Thymus (tissue), 14 donors: Measurements from ENCODE around the gene ZNF786. TPM values are rescaled to one million over a fixed set of nuclear protein-coding genes. Genes with fewer than 3 reads are reported as not detected.

Experiments
- DNase-seq, 9 donors: peaks; one replicate each; pipeline ENCODE4 v3.0.0-alpha.2; 2013; ENCODE audit warnings: low spot score in 9 of 9, low read depth in 6 of 9, missing footprints in 1 of 9
- H3K27ac ChIP-seq, 2 donors: one replicate each; pipeline ENCODE4 v1.5.1; 2013; ENCODE audit warnings: control low read depth in 1 of 2, low read depth in 1 of 2, low read length in 1 of 2, mild to moderate bottlenecking in 1 of 2, moderate library complexity in 1 of 2
- H3K27me3 ChIP-seq, 2 donors: one replicate each; pipeline ENCODE4 v1.5.1; 2013; ENCODE audit warnings: low read length in 1 of 2; ENCODE audit not compliant: control insufficient read depth in 2 of 2, insufficient read depth in 1 of 2
- H3K36me3 ChIP-seq, 2 donors: one replicate each; pipeline ENCODE4 v1.5.1; 2013; ENCODE audit warnings: low read length in 1 of 2, mild to moderate bottlenecking in 1 of 2, moderate library complexity in 1 of 2; ENCODE audit not compliant: control insufficient read depth in 2 of 2, insufficient read depth in 2 of 2
- H3K4me1 ChIP-seq, 2 donors: one replicate each; pipeline ENCODE4 v1.5.1; 2013; ENCODE audit warnings: low read length in 2 of 2; ENCODE audit not compliant: control insufficient read depth in 2 of 2, insufficient read depth in 2 of 2
- H3K4me3 ChIP-seq, 2 donors: one replicate each; pipeline ENCODE4 v1.5.1; 2013; ENCODE audit warnings: low read length in 2 of 2, control low read depth in 1 of 2, mild to moderate bottlenecking in 1 of 2
- H3K9me3 ChIP-seq, 2 donors: one replicate each; pipeline ENCODE4 v1.5.1; 2013; ENCODE audit warnings: low read length in 1 of 2, mild to moderate bottlenecking in 1 of 2; ENCODE audit not compliant: control insufficient read depth in 2 of 2, insufficient read depth in 1 of 2
- WGBS: extraction: QIAGEN DNeasy Blood & Tissue Kit; methylation state at CpG from one replicate; pipeline ENCODE4 v1.1.7; 2013; 5-methylcytosine and 5-hydroxymethylcytosine counted together
- long read RNA-seq, 10 donors: transcript quantifications; one replicate each; lab custom pipeline, GENCODE V29; 2026
- polyA plus RNA-seq: library from polyadenylated mRNA; stranded (reverse); fragments of 200-250 nt; gene quantifications from one replicate; pipeline ENCODE4 v1.2.3, GENCODE V29; 2013
- total RNA-seq: library from RNA; stranded (reverse); fragments of 120-200 nt; gene quantifications from one replicate; pipeline ENCODE4 v1.2.4, GENCODE V29; 2013
- donor health status: healthy.

Gene ZNF786, protein sequence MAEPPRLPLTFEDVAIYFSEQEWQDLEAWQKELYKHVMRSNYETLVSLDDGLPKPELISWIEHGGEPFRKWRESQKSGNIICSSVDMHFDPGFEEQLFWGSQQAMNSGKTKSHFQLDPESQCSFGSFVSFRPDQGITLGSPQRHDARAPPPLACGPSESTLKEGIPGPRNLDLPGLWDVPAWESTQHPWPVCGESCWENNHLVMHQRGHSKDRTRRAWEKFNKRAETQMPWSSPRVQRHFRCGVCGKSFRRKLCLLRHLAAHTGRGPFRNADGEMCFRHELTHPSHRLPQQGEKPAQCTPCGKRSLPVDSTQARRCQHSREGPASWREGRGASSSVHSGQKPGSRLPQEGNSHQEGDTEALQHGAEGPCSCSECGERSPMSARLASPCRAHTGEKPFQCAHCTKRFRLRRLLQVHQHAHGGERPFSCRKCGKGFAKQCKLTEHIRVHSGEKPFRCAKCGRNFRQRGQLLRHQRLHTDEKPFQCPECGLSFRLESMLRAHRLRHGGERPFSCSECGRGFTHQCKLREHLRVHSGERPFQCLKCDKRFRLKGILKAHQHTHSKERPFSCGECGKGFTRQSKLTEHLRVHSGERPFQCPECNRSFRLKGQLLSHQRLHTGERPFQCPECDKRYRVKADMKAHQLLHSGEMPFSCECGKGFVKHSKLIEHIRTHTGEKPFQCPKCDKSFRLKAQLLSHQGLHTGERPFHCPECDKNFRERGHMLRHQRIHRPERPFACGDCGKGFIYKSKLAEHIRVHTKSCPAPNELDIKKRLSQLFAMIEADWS
- total RNA-seq (7.1 TPM), polyA plus RNA-seq (10.5 TPM)
- long read RNA-seq, donor 1, partial matches to known transcripts = 0 of 1 reads
- long read RNA-seq, donor 1, other reads (novel, unspliced or antisense) = 0 of 1 reads
- long read RNA-seq, donor 2 = 0 reads
- long read RNA-seq, donor 3, partial matches to known transcripts = 0 of 4 reads
- long read RNA-seq, donor 3, other reads (novel, unspliced or antisense) = 0 of 4 reads
- long read RNA-seq, donor 4, partial matches to known transcripts = 0 of 4 reads
- long read RNA-seq, donor 4, other reads (novel, unspliced or antisense) = 0 of 4 reads
- long read RNA-seq, donor 5 = 0 reads
- long read RNA-seq, donor 6, partial matches to known transcripts = 0 of 2 reads
- long read RNA-seq, donor 6, other reads (novel, unspliced or antisense) = 0 of 2 reads
- long read RNA-seq, donor 7, partial matches to known transcripts = 0 of 3 reads
- long read RNA-seq, donor 7, other reads (novel, unspliced or antisense) = 0 of 3 reads
- long read RNA-seq, donor 8 = 0 reads
- long read RNA-seq, donor 9 = 0 reads
- long read RNA-seq, donor 10, partial matches to known transcripts = 0 of 3 reads
- long read RNA-seq, donor 10, other reads (novel, unspliced or antisense) = 0 of 3 reads

DNA sequence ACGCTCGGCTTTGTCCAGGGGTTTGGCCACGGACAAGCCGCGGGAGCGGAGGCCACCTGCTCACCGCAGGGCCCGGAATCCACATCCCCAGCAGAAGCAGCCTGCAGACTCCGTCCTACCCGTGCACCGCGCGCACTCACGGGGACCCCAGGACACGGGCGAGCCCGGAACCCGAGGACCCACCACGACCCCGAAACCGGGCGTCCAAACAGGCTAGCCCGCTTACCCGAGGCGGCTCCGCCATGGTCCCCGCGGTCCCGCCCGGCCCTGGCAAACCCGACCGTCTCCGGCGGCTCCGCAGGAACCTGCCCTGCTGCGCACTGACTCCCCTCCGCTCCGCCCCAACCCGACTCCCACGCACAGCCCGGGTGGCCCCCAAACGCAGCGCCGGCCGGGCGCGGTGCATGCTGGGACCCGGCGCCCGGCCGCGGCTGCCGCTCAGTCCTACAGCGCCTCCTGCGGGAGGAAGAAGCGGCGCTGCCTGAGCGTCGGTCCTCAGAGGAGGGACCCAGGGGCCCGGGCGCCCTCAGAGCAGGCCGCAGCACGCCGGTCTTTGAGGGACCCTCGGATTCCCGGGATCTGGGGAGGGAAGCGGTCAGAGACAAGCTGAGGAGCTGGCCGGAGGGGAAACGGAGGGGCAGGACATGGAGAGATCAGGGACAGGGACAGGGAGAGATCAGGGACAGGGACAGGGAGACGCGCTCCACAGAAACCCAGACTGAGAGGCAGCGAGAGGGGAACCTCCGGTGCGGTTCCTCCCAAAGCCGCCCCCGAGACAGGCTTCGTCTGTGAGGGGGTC lies at the start of gene ZNF786:
Gene ZNF786, minus strand, starts transcription at position 322 of the 799 bp plus-strand sequence. Its CDS starts 78 bp downstream, at position 244.
- Histone ChIP-seq H3K9me3 (peaks cover 0 to 3% of the 10 kb centered on the region in 2 donors), H3K4me3 (peak within 1 kb of the TSS; percentile 77 to 94), H3K27ac (peak within 1 kb of the TSS; percentile 97 to 98), H3K27me3 (no peaks in the 10 kb centered on the region), H3K4me1 (peaks cover 0 to 6% of the 10 kb centered on the region in 2 donors), H3K36me3 (peaks cover 0 to 3% of the 10 kb centered on the region in 2 donors)
- DNase-seq = peak; percentile 83 to 96 (median 92)
- WGBS = under 1% methylated on average over 77 of the region's 77 CpGs

DNA sequence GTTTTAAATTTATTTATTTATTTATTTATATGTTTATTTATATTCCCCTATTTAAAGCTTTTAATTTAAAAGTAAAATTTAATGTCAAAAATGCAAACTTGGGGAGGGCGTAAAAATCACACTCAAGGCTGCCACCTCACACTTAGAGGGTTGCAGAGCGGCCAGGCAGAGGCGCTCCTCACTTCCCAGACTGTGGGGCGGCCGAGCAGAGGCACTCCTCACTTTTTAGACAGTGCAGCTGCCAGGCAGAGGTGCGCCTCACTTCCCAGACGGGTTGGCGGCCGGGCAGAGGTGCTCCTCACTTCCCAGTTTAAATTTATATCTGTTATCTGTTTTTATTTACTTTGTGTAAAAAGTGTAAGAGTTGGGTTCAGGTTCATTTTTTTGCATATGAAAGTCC lies 45.6 kb upstream of the ZNF786 start:
- Histone ChIP-seq H3K27ac (no peak overlapping the region), H3K4me1 (no peaks in the 10 kb centered on the region), H3K36me3 (peaks cover 9 to 11% of the 10 kb centered on the region in 2 donors), H3K9me3 (peaks cover 1 to 9% of the 10 kb centered on the region in 2 donors), H3K27me3 (no peaks in the 10 kb centered on the region), H3K4me3 (no peak overlapping the region)
- no peak for DNase-seq
- WGBS = 98% methylated on average over 9 of the region's 9 CpGs

DNA sequence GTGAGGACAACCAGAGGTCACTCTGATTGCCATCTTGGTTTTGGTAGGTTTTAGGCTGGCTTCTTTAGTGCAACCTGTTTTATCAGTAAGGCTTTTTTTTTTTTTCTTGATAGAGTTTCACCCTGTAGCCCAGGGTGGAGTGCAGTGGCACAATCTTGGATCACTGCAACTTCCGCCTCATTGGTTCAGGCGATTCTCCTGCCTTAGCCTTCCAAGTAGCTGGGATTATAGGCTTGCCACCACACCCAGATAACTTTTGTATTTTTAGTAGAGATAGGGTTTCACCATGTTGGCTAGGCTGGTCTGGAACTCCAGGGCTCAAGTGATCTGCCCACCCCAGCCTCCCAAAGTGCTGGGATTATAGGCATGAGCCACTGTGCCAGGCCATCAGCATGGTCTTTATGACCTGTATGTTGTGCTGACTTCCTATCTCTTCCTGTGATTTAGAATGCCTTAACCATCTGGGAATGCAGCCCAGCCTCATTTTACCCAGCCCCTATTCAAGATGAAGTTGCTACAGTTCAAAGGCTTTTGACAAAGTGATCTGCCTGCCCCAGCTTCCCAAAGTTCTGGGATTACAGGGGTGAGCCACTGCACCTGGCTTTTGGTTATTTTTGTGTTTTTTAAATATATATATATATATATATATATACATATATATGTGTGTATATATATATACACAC lies 42.7 kb upstream of the ZNF786 start:
- WGBS = 95% methylated on average over 2 of the region's 2 CpGs
- Histone ChIP-seq H3K27me3 (no peaks in the 10 kb centered on the region), H3K36me3 (peaks cover 17 to 20% of the 10 kb centered on the region in 2 donors), H3K4me1 (peaks cover 0 to 3% of the 10 kb centered on the region in 2 donors), H3K27ac (no peak overlapping the region), H3K9me3 (peaks cover 4 to 19% of the 10 kb centered on the region in 2 donors), H3K4me3 (no peak overlapping the region)
- no peak for DNase-seq

DNA sequence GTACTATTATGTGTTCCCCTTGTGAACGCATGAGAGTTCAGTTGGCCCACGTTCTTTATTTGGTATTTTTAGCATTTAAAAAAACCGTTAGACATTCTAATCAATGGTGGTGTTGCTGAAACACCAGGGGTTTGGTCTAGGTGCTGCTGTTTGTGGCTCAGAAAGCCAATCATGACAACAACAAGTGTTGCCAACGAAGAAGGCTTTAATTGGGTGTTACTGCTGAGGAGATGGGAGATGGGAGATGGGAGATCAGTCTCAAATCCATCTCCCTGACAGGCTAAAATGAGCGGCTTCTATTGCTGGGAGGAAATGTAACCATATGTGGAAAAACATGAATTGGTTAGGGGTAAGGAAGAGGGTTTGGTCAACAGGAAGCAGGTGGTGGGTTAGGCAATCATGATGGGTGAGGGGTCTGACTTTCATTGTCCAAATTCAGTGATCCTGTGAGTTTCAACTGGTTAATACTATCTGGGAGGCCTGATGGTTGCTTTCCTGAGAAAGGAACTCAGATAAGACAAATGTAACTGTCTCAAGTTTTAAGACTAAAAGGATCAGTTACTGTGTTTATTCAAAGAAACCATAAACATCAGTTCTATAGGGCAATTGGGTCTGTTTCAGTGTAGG lies 40.2 kb upstream of the ZNF786 start:
- Histone ChIP-seq H3K27ac (no peak overlapping the region), H3K27me3 (no peaks in the 10 kb centered on the region), H3K36me3 (peaks cover 17 to 20% of the 10 kb centered on the region in 2 donors), H3K4me3 (no peak overlapping the region), H3K4me1 (peaks cover 0 to 8% of the 10 kb centered on the region in 2 donors), H3K9me3 (peaks cover 4 to 19% of the 10 kb centered on the region in 2 donors)
- DNase-seq = no peak
- 97% methylated on average over 5 of the region's 5 CpGs for WGBS

DNA sequence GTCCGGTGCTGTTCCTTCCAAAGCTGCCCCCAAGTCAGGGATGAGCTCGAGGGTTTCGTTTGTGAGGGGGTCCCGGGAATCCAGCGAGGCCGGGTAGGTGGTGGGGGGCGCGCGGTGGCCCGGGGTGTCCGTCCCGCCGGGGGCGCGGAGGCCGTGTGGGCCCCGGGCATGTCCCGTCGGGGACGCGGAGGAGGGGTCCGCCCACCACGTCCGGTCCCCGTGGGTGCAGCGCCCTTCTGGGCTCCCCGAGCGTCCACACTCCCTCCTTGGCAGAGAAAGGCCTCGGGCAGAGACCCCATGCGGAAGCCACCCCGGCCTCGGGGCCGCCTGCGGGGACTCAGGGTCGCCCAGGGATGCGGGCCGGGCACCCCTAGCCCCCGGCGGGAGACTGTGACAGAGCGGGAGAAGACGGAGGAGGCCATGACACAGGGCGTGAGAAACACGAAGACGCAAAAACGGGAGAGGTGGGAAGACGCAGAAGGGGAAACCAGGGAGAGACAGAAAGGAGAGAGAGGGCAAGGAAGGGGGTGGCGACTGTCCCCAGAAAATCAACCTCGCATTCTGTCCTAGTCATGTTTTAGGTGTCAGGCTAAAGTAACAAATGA lies 36.2 kb upstream of the ZNF786 start:
- no peaks in the 10 kb centered on the region for H3K27me3 ChIP-seq
- H3K4me3 ChIP-seq = peak overlapping the region; percentile 93 to 97
- H3K36me3 ChIP-seq = peaks cover 11 to 12% of the 10 kb centered on the region in 2 donors
- peaks cover 4 to 13% of the 10 kb centered on the region in 2 donors for H3K4me1 ChIP-seq
- H3K27ac ChIP-seq = peak overlapping the region; percentile 92 to 96
- peak in 7 of 9 donors; percentile 34 to 76 (median 46) for DNase-seq
- peaks cover 4 to 15% of the 10 kb centered on the region in 2 donors for H3K9me3 ChIP-seq
- WGBS = under 1% methylated on average over 48 of the region's 48 CpGs

DNA sequence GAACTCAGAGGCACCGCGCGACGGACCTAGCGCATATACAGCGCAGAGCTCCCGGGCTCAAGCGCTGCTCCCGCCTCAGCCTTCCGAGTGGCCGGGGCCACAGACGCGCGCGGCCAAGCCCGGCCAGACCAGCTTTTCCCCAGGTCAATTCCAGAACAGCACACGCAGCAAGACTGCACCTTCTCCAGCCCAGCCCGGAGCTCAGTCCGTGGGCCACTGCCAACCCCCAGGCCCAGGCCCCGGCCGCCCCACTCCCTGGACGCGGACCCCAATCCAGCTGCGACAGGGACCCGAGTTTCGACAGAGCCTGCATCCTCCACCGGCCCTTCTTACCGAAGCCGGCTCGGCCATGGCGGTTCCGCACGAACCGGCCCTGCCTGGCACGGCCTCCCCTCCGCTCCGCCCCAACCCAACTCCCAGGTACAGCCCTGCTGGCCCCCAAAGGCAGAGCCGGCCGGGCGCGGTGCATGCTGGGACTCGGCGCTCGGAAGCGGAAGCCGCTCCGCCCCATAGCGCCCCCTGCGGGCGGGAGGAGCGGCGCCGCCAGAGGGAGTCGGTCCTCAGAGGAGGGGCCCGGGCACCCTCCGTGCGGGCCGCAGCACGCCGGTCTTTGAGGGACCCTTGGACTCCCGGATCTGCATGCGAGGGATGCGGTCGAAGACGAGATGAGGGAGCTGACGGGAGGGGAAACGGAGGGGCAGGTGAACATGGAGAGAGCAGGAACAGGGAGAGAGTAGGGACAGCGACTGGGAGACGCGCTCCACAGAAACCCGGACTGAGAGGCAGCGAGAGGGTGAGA lies 35.5 kb upstream of the ZNF786 start, which contains the start of gene ZNF425:
Gene ZNF425, minus strand, starts transcription at position 462 of the 799 bp plus-strand sequence. Its CDS starts 111 bp downstream, at position 351.
- WGBS = under 1% methylated on average over 72 of the region's 72 CpGs
- Histone ChIP-seq H3K9me3 (peaks cover 3 to 10% of the 10 kb centered on the region in 2 donors), H3K27ac (peak within 1 kb of the TSS; percentile 92 to 96), H3K4me1 (peaks cover 4 to 13% of the 10 kb centered on the region in 2 donors), H3K4me3 (peak within 1 kb of the TSS; percentile 93 to 97), H3K36me3 (peaks cover 8 to 9% of the 10 kb centered on the region in 2 donors), H3K27me3 (no peaks in the 10 kb centered on the region)
- DNase-seq = peak; percentile 70 to 97 (median 93)
